ENCODE measurements around the gene BBOX1. TPM values are rescaled to one million over a fixed set of nuclear protein-coding genes. Genes with fewer than 3 reads are reported as not detected.
"Not testable (repeated sequence)": the region's sequence is repeated elsewhere in the genome, so short reads cannot be mapped to it uniquely, and the experiment has no call there.

BBOX1 gene
- total RNA-seq, 1 experiment from 2014 or later = not detected

DNA sequence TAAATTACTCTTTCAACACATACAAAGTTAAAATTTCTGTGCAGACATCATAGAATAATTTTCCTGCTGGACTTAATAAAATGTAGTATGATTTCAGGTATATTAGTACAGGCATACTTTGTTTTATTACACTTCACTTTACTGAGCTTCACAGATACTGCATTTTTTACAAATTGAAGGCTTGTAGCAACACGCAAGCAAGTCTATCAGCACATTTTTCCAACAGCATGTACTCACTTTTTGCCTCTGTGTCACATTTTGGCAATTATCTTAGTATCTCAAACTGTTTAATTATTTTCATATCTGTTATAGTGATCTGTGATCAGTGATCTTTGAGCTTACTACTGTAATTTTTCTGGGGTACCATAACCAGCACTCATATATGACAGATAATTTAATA is 44.5 kb downstream of the BBOX1 start:
- no peaks in the 10 kb centered on the region for H3K4me1 ChIP-seq
- no peak overlapping the region for H3K4me3 ChIP-seq
- no peak overlapping the region for H3K27ac ChIP-seq
- H3K9me3 ChIP-seq (replicated peaks) = 0 out of 2 replicates have a peak, but pooled peaks cover 2% of the 10 kb centered on the region
- no peak for DNase-seq
- H3K36me3 ChIP-seq = no peaks in the 10 kb centered on the region
- no peaks in the 10 kb centered on the region for H3K27me3 ChIP-seq

DNA sequence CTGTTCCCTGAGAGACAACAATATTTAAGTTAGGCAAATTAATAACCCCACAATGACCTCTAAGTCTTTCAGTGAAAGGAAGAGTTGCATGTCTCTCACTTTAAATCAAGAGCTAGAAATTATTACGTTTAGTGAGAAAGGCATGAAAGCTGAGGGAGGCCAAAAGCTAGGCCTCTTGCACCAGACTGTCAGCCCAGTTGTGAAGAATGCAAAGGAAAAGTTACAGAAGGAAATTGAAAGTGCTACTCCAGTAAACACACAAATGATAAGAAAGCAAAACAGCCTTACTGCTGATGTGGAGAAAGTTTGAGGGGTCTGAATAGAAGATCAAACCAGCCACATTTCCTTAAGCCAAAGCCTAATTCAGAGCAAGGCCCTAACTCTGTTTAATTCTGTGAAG is 45.0 kb downstream of the BBOX1 start:
- H3K27me3 ChIP-seq = no peaks in the 10 kb centered on the region
- no peaks in the 10 kb centered on the region for H3K4me1 ChIP-seq
- DNase-seq = no peak
- H3K4me3 ChIP-seq = no peak overlapping the region
- no peak overlapping the region for H3K27ac ChIP-seq
- 0 out of 2 replicates have a peak, but pooled peaks cover 2% of the 10 kb centered on the region for H3K9me3 ChIP-seq (replicated peaks)
- H3K36me3 ChIP-seq = no peaks in the 10 kb centered on the region

DNA sequence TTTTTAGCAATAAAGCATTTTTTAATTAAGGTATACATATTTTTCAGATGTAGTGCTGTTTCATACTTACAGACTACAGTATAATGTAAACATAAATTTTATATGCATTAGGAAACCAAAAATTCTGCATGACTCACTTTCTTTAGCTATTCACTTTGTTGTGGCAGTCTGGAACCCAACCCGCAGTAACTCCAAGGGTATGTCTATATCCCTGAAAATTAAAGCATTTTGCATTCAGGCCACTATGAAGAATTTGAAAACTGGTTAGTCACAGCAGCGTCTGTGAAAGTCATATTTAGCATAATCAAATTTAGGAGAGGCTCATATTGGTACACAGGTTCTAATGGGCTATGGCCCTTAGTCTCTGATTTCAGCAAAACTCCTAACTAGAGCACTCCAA is 46.8 kb downstream of the BBOX1 start:
- H3K27ac ChIP-seq = no peak overlapping the region
- no peak overlapping the region for H3K4me3 ChIP-seq
- no peaks in the 10 kb centered on the region for H3K4me1 ChIP-seq
- no peaks in the 10 kb centered on the region for H3K36me3 ChIP-seq
- H3K27me3 ChIP-seq = no peaks in the 10 kb centered on the region
- DNase-seq = no peak
- 0 out of 2 replicates have a peak, but pooled peaks cover 2% of the 10 kb centered on the region for H3K9me3 ChIP-seq (replicated peaks)

DNA sequence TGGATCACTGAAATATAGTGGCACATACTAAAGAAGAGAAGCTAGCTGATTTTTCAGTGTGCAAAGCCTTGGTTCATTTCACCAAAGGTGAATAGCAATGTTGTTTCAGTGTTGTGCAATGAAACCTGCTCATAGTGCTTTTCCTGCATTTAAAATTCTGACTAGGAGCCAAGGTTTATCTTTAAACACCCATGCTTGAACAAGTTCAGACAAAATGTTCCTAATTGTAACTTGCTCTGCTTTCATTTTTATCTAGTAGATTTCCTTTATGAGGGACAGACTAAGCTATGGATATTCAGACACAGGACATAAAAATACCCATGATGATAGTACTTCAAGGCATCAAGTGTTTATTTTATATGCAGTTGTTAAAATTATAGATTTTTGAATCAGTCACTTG is 47.7 kb downstream of the BBOX1 start:
- 0 out of 2 replicates have a peak, but pooled peaks cover 2% of the 10 kb centered on the region for H3K9me3 ChIP-seq (replicated peaks)
- H3K4me3 ChIP-seq = no peak overlapping the region
- H3K36me3 ChIP-seq = no peaks in the 10 kb centered on the region
- no peaks in the 10 kb centered on the region for H3K27me3 ChIP-seq
- DNase-seq = no peak
- H3K4me1 ChIP-seq = no peaks in the 10 kb centered on the region
- H3K27ac ChIP-seq = no peak overlapping the region

DNA sequence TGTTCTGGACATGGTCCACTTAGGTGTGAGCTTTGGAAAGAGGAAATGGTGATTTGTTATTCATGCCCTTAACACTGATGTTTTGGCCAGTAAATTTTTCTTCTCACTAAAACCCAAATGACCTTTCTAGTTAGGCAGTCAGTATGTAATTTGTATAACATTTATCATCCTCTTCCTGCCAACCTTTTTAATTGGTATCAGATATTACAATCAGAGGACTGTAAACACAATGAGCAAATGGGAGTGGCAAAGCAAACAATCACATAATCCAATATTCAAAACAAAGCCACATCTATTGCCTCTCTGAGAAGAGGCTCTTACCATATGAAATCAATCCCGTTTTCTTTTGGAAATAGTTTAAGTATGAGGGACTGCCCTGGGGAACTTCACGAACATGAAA is 49.1 kb downstream of the BBOX1 start:
- no peak for DNase-seq
- Histone ChIP-seq H3K27me3 (no peaks in the 10 kb centered on the region), H3K9me3 (replicated peaks) (0 out of 2 replicates have a peak, but pooled peaks cover 2% of the 10 kb centered on the region), H3K27ac (no peak overlapping the region), H3K4me3 (no peak overlapping the region), H3K4me1 (no peaks in the 10 kb centered on the region), H3K36me3 (no peaks in the 10 kb centered on the region)

DNA sequence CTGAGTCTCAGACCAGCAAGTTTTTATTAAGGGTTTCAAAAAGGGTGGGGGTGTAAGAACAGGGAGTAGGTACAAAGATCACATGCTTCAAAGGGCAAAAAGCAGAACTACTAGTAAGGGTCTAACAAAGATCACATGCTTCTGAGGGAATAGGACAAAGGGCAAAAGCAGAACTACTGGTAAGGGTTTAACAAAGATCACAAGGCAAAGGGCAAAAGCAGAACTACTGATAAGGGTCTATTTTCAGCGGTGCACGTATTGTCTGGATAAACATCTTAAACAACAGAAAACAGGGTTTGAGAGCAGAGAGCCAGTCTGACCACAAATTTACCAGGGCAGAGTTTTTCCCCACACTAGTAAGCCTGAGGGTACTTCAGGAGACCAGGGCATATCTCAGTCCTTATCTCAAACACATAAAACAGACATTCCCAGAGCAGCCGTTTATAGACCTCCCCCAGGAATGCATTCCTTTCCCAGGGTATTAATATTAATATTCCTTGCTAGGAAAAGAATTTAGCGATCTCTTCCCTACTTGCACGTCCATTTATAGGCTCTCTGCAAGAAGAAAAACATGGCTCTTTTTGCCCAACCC is 49.8 kb downstream of the BBOX1 start:
- not testable (repeated sequence) for H3K36me3 ChIP-seq; H3K27me3 ChIP-seq; H3K4me3 ChIP-seq; H3K9me3 ChIP-seq (replicated peaks); DNase-seq; H3K27ac ChIP-seq; H3K4me1 ChIP-seq

DNA sequence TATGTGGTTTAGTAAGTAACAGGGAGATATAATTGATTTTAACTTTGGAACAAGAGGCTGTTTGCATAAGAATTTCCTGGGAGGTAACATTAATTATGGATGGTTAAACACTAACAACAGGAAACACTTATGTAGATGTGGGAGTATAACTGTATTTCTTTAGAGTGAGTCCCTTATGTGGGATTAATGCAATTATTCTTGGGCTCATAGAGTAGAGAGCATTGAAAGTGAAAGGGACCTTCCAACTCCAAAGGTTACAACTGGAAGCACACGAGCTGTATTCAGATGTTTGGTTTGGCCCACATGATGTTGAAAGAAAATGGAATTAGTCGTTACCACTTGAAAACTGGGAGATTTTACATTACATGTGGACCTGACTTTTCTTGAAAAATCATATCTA is 53.5 kb downstream of the BBOX1 start:
- Histone ChIP-seq H3K9me3 (replicated peaks) (0 out of 2 replicates have a peak, but pooled peaks cover 2% of the 10 kb centered on the region), H3K4me3 (no peak overlapping the region), H3K27me3 (no peaks in the 10 kb centered on the region), H3K36me3 (no peaks in the 10 kb centered on the region), H3K4me1 (no peaks in the 10 kb centered on the region), H3K27ac (no peak overlapping the region)
- DNase-seq = no peak

DNA sequence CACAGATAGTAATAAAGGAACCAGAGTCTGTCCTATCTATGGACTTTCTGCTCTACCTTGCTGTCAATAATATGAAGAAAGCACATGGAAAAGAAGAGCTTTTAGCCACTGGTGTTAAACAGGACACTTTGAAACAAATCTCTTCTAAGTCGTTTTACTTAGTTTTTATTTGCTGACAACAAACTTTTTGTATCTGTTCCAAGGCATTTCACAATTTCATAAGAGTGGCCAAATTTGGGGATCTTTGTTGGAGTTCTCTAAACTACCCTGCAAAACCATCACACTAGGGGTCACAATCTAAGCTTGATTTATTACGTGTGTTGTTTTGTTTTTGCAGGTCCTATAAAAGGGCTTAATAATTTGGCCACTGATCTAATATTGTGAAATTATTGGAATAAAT is 54.4 kb downstream of the BBOX1 start:
- DNase-seq = no peak
- Histone ChIP-seq H3K27ac (no peak overlapping the region), H3K4me3 (no peak overlapping the region), H3K4me1 (no peaks in the 10 kb centered on the region), H3K9me3 (replicated peaks) (no peaks in the 10 kb centered on the region), H3K36me3 (no peaks in the 10 kb centered on the region), H3K27me3 (no peaks in the 10 kb centered on the region)

DNA sequence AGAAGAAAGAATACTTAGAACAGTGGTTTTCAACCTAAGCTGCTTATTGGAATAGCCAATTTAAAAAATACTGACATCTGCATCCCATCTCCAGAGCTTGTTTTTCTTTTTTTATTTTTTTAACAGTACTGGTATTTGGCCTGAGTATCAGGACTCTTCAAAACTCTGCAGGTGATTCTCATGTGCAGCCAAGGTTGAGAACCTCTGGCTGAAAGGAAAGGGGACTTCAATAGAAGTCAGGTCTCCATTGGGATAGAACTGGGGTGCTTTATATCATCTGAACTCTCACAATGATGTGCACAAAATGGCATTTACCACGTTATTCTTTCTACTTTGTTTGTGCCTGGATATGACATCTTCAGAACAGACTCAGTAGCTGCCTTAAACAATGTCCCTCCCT is 55.3 kb downstream of the BBOX1 start:
- H3K27ac ChIP-seq = no peak overlapping the region
- no peaks in the 10 kb centered on the region for H3K9me3 ChIP-seq (replicated peaks)
- no peaks in the 10 kb centered on the region for H3K4me1 ChIP-seq
- H3K4me3 ChIP-seq = no peak overlapping the region
- no peaks in the 10 kb centered on the region for H3K27me3 ChIP-seq
- no peak for DNase-seq
- no peaks in the 10 kb centered on the region for H3K36me3 ChIP-seq

DNA sequence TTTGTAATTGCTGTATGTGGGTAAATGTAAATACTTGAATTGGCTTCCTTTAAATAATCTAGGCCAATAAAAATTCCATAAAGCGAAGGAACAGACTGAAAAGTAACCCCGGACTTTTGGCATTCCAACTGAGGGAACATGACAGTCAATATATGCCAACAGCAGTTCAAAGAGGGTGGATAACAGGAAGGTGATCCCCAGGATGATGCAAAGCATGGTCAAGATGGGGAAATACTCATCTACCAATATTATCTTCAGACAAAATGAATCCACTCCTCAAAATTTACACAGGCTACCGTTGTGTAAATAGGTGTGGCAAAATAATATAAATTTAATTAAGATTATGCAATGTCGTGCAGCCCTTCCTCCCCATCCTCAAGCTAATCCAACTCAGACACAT is 56.9 kb downstream of the BBOX1 start:
- H3K36me3 ChIP-seq = no peaks in the 10 kb centered on the region
- no peaks in the 10 kb centered on the region for H3K4me1 ChIP-seq
- H3K9me3 ChIP-seq (replicated peaks) = no peaks in the 10 kb centered on the region
- DNase-seq = no peak
- H3K4me3 ChIP-seq = no peak overlapping the region
- no peaks in the 10 kb centered on the region for H3K27me3 ChIP-seq
- H3K27ac ChIP-seq = no peak overlapping the region

DNA sequence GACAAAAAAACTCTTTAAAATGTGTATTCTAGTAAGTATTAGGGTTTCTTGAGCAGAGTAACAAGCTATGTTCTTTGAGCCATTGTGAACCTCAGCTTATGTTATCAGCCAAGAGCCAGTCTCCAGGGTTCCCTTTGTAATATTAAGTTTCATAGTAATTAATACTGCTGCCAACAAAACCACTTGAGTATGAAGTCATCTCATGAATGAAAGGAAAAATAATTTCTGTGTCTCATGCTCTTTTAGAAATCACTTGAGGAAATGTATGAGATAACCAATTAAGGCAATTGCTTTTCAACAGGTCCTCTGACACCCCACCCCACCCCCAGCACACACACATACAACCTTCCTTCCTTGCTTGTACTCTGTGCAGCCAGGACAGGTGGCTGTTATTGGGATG is 59.9 kb downstream of the BBOX1 start:
- no peaks in the 10 kb centered on the region for H3K4me1 ChIP-seq
- no peaks in the 10 kb centered on the region for H3K9me3 ChIP-seq (replicated peaks)
- peak in 1 of 2 experiments; percentile 9 for DNase-seq
- no peaks in the 10 kb centered on the region for H3K36me3 ChIP-seq
- no peaks in the 10 kb centered on the region for H3K27me3 ChIP-seq
- no peak overlapping the region for H3K4me3 ChIP-seq
- no peak overlapping the region for H3K27ac ChIP-seq

DNA sequence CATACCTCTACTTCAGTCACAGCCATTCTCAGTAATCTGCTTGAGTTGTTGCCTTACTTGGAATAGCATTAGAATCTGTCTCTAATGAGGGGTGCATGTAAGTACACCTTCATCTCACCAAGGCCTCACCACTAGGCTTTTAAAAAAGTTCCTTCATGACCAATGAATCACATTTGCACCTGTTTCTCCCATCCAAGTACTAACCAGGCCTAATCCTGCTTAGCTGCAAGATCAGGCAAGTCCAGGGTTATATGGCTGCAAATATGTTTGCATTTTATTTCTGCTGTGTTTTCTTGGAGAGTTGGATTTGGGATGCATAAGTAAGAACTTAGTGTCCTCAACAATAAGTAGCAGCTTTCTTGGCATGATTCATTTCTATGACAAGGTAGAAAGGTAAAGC is 66.9 kb downstream of the BBOX1 start:
- peak in 1 of 2 experiments; percentile 13 for DNase-seq
- Histone ChIP-seq H3K4me3 (no peak overlapping the region), H3K27me3 (no peaks in the 10 kb centered on the region), H3K9me3 (replicated peaks) (no peaks in the 10 kb centered on the region), H3K27ac (no peak overlapping the region), H3K4me1 (no peaks in the 10 kb centered on the region), H3K36me3 (no peaks in the 10 kb centered on the region)

DNA sequence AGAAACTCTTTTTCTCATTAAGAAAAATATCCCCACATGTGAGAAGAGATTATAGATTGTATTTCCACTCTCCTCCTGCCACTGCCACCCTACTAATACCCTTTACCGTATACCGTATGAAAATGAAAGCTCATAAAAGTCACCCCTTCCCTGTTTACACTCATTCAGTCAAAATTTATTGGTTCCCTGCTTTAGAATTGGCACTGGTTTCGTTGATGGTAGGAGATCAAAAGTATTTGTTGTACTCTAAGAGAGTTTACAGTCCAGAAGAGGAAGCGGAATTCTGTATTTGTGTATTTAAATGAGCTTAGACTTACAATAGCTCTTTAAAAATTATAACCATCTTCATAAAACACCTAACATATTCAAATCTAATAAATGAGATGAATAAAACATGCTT is 68.2 kb downstream of the BBOX1 start:
- no peak for DNase-seq

DNA sequence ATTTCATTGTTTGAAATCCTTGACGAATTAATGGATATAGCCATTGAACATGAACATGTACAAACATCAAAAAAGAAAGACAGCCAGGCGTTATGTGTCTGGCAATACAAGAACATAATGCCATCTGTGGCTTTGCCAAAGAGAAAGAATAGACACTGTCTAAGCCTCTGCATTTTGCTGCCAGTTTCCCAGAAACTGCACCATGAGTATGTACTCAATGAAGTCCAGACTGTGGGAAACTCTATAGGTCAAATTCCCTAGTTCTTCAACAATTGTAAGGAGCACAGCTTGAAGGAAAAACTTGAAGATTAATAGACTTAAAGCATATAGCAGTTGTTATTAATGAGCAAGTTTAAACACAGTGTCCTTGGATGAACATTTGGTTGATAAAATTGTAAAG is 71.3 kb downstream of the BBOX1 start:
- Histone ChIP-seq H3K4me3 (no peak overlapping the region), H3K36me3 (no peaks in the 10 kb centered on the region), H3K27me3 (no peaks in the 10 kb centered on the region), H3K27ac (no peak overlapping the region), H3K9me3 (replicated peaks) (no peaks in the 10 kb centered on the region), H3K4me1 (no peaks in the 10 kb centered on the region)
- no peak for DNase-seq

More for the DNA sequence above, 68.2 kb downstream of the BBOX1 start:
- H3K4me3 ChIP-seq = no peak overlapping the region
- H3K4me1 ChIP-seq = no peaks in the 10 kb centered on the region
- H3K9me3 ChIP-seq (replicated peaks) = no peaks in the 10 kb centered on the region
- H3K27ac ChIP-seq = no peak overlapping the region
- no peaks in the 10 kb centered on the region for H3K36me3 ChIP-seq
- no peaks in the 10 kb centered on the region for H3K27me3 ChIP-seq

DNA sequence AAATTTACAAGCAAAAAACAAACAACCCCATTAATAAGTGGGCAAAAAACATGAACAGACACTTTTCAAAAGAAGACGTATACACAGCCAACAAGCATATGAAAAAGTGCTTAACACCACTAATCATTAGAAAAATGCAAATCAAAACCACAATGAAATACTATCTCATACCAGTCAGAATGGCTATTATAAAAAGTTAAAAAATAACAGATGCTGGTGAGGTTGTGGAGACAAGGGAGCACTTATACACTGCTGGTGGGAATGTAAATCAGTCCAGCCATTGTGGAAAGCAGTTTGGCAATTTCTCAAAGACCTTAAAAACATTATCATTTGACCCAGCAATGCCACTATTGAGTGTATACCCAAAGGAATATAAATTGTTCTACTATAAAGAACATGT is 72.3 kb downstream of the BBOX1 start:
- Histone ChIP-seq H3K36me3 (no peaks in the 10 kb centered on the region), H3K27me3 (no peaks in the 10 kb centered on the region), H3K4me3 (no peak overlapping the region), H3K9me3 (replicated peaks) (no peaks in the 10 kb centered on the region), H3K27ac (no peak overlapping the region), H3K4me1 (no peaks in the 10 kb centered on the region)
- DNase-seq = no peak

DNA sequence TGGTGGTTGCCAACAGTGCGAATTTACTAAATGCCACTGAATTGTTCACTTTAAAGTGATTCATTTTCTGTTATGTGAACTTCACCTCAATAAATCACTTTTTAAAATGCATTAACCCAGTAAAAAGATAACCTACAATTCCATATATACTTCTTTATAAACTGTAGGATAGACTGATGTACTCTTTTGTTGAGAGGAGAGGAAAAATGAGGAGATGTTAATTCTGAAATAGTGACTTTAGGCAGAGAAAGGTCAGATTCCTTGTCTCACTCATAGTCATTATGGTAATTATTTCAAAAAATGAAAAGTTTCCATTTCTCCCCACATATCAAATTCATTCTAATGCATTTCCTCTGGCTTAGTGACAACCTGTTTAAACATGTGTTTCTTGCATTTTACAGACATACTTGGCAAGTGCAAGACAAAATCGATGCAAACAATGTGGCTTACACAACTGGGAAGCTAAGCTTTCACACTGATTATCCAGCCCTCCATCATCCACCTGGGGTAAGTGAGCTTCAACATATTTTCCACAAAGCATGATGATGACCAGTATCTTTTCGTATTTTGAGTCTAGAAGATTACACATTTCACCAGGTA is 74.5 kb downstream of the BBOX1 start:
- H3K9me3 ChIP-seq (replicated peaks) = no peaks in the 10 kb centered on the region
- H3K27me3 ChIP-seq = no peaks in the 10 kb centered on the region
- no peak overlapping the region for H3K4me3 ChIP-seq
- DNase-seq = no peak
- no peak overlapping the region for H3K27ac ChIP-seq
- H3K4me1 ChIP-seq = no peaks in the 10 kb centered on the region
- no peaks in the 10 kb centered on the region for H3K36me3 ChIP-seq

Data from SJCRH30 (cell line).